Pericardium fibroblast (primary cell): ENCODE results near the gene OGN. TPM values are rescaled to one million over a fixed set of nuclear protein-coding genes. Genes with fewer than 3 reads are reported as not detected.

Experiments used
- total RNA-seq: library from RNA; depleted of rRNA; stranded (reverse); fragments of >200 nt; gene quantifications from 2 replicates; pipeline ENCODE4 v1.2.3, GENCODE V29; 2015

Gene OGN
- total RNA-seq = 30.7 and 78.1 TPM in 2 replicates

GRCh38 chr9:92404042-92404836 lies at the start of gene OGN:
OGN (minus strand) TSS chr9:92404578; CDS start chr9:92403407, 1,171 bp downstream.

DNA sequence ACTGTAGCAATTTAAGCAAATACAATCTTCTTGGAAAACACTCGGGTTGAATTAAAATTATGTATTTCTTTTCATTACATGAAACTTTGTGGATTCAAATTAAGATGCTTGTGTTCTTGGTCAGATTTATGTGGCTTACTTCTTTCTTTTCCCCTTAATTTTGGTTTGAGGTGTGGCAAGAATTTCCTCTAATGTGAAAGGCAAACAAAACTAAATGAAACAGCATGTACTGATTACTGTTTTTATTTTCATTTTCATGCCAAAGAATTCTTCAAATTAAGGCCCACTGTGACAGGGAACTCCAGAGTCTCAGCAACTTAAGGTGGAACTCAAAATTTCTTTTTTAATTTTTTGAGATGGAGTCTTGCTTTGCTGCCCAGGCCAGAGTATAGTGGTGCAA lies 20.0 kb upstream of the OGN start, which contains the start of gene OMD:
Gene OMD, minus strand, starts transcription at position 132 of the 400 bp plus-strand sequence. CDS start 6,913 bp downstream, outside the sequence.

Other genes starting within 250 kb of the OGN start
- 165 and 191 TPM in 2 replicates for gene IARS1, start 110.9 kb downstream of the OGN start, total RNA-seq
- 21.6 and 24.2 TPM in 2 replicates for gene NOL8, start 79.2 kb downstream of the OGN start, total RNA-seq
- 1.4 and 2.0 TPM in 2 replicates for gene CENPP, start 78.6 kb downstream of the OGN start, total RNA-seq
- gene OMD, start 19.9 kb upstream of the OGN start, total RNA-seq = 10.7 and 22.1 TPM in 2 replicates
- 27.6 and 39.3 TPM in 2 replicates for gene ASPN, start 77.9 kb upstream of the OGN start, total RNA-seq
- gene ECM2, start 131.4 kb upstream of the OGN start, total RNA-seq = 11.4 and 20.9 TPM in 2 replicates